Prostate gland (tissue), 2 donors: ENCODE results near the gene B4GALNT1.

Experiments used
- POLR2A ChIP-seq: fragments of 450-650 bp; IDR thresholded peaks from one replicate; pipeline ENCODE4 v1.6.1; 2016; ENCODE audit warnings: antibody characterized with exemption, mild to moderate bottlenecking
- TF ChIP-seq, protein P1 (sequence below), 4 experiments: fragments of 200-600 bp in 2 of 4; fragments of 450-650 bp in 2 of 4; sonication (generic) in 2 of 4; IDR thresholded peaks; 1 replicate in 3 of 4; 2 replicates in 1 of 4; pipeline ENCODE4 v1.5.1; 2016 to 2019; ENCODE audit warnings: antibody characterized with exemption in 4 of 4, mild to moderate bottlenecking in 2 of 4, moderate library complexity in 2 of 4

DNA sequence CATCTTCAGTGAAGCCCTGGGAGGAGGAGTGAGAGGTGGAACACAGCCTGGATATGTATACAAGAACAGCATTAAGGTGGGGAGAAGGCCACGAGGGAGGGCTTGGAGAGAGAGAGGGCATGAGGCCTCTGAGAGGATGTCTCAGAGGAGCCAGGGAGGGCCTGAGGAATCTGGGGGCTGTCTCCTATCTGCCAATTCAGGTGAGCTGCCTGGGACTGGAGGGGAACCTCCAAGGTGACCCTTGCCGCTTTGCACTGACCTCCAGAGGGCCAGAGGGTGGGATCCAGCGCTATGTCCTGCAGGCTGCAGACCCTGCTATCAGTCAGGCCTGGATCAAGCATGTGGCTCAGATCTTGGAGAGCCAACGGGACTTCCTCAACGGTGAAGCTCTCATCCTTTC lies 17.4 kb downstream of the B4GALNT1 start:
- TF ChIP-seq, protein P1, sequence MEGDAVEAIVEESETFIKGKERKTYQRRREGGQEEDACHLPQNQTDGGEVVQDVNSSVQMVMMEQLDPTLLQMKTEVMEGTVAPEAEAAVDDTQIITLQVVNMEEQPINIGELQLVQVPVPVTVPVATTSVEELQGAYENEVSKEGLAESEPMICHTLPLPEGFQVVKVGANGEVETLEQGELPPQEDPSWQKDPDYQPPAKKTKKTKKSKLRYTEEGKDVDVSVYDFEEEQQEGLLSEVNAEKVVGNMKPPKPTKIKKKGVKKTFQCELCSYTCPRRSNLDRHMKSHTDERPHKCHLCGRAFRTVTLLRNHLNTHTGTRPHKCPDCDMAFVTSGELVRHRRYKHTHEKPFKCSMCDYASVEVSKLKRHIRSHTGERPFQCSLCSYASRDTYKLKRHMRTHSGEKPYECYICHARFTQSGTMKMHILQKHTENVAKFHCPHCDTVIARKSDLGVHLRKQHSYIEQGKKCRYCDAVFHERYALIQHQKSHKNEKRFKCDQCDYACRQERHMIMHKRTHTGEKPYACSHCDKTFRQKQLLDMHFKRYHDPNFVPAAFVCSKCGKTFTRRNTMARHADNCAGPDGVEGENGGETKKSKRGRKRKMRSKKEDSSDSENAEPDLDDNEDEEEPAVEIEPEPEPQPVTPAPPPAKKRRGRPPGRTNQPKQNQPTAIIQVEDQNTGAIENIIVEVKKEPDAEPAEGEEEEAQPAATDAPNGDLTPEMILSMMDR (IDR thresholded peaks at IDR 0.05) = no peak
- TF ChIP-seq POLR2A = no peak
